Stimulated activated CD8-positive, alpha-beta memory T cell treated with anti-CD3 and anti-CD28 coated beads, Interleukin-12 subunit alpha, Interleukin-12 subunit beta, amount 100 ng/mL, for 24 hours (primary cell): ENCODE results near the gene FYB1.

Source experiments
- DNase-seq: peaks from one replicate; pipeline ENCODE4 v3.0.0-alpha.2; 2020; ENCODE audit errors: extremely low read depth

FYB1 gene

DNA sequence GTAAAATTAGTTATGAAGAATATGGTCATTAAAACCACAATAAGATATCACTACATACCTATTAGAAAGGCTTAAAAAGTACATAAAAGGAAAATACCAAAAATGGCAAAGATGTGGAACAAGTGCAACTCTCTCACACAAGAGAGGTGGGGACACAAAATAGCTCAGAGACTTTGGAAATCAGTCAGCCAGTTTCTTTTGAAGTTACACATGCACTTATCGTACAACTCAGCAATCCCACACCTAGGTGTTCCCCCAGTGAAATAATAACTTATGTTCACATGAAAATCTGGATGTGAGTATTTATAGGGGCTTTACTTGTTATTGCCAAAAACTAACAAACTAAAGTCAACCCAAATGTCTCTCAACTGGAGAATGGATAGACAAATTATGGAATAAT, 135.4 kb downstream of the FYB1 start:
- no peak for DNase-seq

DNA sequence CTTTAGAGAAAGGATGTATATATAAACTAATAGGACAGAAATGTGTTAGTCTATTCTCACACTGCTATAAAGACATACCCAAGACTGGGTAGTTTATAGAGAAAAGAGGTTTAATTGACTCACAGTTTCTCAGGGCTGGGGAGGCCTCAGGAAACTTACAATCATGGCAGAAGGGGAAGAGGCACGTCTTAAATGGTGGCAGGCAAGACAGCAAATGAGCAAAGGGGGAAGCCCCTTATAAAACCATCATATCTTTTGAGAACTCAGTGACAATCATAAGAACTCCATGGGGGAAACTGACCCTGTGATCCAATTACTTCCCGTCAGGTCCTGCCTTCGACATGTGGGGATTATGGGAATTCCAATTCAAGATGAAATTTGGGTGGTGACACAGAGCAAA, 136.4 kb downstream of the FYB1 start:
- DNase-seq = no peak

DNA sequence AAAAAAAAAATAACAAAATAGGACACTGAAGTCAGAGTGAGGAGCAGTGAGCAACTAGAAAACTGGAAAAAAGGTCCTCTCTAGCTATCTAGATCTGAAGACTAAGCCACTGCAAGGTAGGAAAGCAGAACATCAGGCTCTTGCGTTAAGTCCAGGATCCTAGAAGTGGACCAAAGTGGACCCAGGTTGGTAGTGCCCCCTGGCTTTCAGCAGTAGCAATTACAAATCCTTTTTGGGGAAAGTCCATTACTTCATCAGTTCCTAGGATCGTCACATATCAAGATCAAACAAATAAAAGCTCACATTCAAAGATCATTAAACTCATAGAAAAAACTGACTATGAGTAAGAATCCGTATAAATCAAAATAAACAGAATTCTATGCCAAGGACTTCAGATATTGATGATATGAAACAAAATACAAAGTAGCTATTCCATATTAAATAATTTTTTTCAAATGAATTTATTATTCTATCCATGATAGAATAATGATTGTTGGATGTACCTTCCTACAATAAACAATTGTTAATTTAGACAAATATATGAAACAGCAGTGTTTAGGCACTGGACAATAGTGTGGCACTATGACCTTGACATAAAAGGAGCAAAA, 138.7 kb downstream of the FYB1 start:
- no peak for DNase-seq

DNA sequence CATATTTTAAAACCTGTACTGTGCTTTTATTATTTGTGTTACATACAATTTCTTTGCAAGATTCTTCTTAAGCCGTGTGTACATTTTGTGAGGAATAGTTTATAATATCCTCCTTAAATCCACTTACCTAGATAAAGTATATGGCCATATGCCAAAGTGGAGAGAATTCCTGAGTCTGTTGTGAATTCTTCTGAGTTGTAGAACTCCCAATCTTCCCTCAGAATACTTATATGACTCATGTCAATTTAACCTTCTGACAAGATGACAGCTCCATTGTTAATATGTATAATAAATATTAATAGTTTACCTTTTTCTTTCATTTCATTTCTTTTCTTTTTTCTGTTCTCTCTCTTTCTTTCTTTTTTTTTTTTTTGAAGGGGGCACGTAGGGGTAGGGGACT, 139.2 kb downstream of the FYB1 start:
- DNase-seq = no peak

DNA sequence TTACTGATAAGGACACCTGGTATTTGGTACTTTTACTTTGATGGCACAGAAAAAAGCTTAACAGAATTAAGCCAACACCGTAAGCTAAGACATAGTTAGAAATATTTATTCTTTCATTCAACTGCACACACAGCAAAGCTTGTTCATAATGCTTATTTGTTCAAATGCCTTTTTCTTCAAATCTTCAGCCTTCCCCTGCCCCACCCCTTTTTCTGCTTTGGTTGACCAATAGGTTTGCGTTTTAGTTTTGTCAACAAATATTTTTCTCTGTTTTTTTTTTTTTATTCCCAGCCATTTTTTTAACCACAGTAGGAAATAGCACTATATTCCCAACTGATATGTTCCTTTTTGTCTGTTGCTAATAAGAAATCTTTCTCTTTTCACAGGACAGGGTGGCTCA, 140.2 kb downstream of the FYB1 start:
- DNase-seq = no peak

DNA sequence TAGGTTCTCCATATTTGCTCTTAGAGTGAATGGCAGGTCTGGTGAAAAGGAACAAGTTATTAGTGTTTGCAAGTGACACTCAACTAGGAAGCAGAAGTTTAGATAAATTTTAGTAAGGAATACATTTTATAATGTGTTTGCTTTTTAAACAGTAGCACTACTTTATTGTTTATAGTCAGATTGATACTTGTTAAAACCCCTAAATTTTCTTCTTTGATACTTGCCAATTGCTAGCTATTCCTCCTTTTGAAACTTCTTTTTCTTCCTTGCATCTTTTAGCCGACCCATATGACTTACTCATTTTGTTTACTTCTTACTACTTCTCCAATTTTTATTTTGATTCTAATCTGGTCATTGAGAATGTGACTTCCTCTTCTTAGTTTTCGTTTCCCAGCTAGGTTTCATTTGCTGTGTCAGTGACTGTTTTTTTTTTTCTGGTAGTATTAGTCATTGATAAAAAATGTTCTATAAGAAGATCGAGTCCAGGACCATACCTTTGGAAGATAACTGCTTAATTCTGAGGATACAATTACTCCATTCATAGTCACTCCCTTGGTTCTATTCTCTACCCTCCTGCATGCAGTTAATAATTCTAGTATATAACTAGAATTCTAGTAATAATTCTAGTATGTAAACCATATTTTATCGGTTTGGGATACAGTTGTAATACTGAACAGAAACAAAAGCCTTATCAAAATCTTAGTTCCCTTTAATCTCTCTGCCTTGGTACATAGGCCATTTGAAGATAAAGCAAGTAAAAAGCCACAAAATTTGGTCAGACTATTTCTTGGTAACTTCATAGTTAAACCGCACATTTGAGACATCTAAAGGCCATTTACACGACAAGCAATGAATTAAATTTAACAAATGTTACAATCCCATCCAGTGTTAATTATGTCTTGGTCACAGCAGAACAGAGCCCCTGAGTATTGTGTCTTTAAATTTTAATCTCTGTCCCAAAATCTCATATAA, 142.3 kb downstream of the FYB1 start:
- DNase-seq = no peak

DNA sequence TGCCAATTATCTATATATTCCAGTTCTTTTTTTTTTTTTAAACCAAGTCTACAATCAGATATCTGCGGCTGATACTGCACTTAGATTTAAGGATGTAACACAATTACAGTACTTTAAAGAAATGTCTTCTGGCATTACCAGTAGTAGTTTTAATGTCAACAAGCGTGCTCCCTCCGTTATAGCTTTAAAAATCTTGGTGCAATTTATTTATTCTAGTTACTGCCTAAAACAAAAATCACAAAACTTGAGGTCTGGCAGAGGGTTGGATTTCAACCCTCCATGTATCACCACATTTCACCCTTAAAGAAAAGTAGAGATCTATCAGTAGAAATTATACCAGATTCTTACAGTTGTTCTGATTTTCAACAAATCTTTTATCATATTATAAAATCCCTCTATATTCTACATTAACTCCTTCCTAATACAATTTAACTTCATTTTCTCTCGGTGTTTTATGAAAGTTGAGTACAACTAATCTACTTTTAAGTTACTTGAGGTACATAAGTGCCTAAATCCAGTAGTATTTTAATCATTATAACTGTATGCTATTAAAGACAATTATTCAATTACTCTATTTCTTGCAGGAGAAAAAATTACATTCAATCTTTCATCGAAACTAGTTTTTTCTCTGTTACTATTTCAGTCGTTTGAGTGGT, 143.1 kb downstream of the FYB1 start:
- no peak for DNase-seq

DNA sequence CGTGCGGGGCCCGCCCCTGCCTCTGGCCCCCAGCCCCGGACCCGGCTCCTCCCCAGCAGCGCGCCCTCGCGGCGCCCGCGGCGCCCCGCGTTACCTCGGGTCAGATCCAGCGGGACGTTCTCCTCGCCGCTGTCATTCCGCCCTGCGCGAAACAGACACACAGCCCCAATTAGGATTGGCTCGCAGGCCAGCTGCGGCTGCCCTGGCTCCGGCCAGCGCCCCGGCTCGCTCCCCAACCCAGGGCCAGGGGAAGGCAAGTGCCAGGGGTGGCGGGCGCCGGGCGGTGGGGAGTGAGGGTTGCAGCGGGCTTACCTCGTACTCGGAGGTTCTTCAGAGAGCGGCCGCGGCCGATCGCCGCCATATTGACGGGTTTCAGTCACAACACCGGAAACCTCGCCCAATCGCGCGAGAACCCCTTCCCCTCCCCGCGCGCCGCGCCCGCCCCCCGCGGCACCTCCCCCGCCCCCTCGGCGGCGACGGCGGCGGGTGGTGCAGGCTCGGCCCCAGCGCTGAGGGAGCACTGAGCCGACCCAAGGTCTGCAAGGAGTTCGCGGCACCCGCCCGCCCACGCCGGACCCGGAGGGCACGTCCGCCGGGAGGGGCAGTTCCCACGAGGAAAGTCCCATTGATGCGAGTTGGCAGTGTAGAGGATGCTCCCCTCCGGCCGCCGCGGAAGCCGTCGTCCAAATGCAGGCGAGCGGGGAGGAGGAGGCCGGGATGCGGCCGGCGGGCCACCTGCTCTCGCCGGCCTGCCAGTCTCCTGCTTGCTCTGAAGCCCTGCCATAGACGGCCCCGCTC, 145.1 kb downstream of the FYB1 start, which contains the start of gene RICTOR:
TSS of gene RICTOR (minus strand) at position 383 of the 798 bp plus-strand sequence. CDS start at position 361, 22 bp downstream.
- DNase-seq = peak; percentile 80

DNA sequence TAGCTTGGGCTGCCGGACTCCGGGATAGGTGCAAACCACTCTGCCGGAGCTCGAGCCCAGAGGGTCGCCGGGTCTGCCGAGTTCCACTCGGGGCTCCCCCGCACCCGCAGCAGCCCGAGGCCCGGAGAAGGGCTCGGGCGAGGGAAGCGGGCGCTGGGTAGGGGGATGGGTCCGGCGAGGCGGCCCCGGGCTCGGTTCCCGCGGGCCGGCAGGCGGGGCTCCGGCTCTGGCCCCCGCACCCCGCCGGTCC, 145.7 kb downstream of the FYB1 start:
- no peak for DNase-seq

DNA sequence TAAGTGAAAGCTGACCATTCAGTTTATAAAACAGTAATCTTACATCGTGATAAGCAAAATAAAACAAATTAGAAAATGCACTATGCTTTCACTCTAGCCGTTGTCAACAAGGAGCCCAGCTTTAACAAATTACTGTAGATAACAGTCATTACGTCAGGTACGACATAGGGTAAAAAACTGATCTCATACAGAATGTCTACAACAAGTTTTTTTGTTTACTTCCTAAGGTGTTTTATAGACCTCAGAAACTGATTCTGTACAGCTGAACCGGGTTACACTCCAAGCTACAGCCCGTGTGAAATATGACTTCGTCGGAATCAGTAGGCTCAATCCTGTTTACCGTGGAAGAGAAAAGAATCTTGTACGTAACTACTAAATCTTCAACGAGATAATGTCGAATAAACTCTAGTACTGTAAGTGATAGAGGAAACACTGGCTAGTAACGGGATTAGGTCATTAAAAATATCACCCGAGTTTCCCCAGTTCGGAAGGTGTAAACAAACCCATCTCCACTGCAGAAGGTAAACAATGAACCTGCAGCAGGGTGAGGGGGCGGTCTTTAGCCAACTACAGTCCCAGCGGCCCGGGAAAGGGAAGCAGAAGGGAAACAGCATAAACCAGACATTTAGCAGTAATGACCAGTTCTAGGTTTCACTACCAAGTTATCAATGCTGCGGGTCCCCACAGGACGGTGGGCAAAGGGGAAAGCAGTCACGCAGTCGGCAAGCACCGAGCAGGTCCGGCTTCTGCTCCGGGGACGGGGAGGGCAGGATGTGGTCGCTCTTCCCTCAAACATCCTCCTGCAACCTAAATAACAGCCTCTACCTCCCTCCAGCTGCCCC, 146.2 kb downstream of the FYB1 start:
- DNase-seq = peak; percentile 11

DNA sequence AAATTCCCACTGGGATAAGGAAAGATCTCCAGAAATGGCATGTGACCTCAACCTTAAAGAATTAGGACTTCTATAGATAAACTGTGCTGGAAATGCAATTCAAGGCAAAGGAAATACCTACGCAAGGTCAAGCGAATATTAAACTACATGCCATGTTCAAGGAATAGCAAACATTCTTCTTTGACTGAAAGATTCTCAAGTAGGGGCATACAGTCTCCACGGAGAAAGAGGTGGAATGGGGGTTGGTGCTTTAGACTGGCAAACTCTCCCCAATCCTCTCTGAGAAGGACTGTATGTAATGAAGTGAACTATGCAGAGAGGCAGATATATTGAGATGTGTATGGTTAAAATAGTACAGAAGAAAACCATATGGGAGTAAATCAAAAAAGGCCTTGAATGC, 151.3 kb downstream of the FYB1 start:
- no peak for DNase-seq

DNA sequence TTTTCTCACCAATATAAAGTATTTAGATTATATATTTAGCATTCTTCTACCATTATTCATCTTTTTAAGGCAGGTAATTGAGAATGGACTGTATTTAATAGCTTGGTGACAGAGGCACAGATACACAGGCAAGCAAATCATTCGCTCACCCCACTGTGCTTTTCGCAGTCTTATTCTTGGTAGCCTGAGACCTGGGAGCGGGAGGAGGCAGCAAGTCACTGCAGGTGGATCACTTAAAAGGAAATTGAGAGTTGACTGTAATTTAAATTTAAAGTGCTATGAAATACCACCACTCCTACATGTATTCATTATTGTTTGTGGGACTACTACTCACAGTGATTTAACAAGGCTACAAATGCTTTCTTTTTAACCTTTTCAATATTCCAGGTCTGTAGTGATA, 154.9 kb downstream of the FYB1 start:
- DNase-seq = no peak

DNA sequence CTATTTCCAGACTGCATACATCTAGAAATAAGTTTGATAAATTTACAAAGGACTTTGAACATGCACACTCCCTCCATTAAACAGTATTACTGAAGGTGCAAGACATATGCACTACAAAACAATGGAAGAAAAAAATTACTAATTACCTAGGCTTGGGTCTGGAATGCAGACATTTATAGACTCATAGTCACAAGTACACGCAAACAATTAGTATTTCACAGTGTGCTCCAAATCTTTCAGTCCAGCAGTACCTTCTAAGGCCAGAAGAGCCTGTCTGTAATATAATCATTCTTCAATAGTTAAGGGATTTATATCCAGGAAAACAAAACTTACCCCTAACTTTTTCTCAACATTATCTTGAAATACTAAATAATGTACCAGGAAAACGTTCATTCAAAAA, 156.3 kb downstream of the FYB1 start:
- no peak for DNase-seq

DNA sequence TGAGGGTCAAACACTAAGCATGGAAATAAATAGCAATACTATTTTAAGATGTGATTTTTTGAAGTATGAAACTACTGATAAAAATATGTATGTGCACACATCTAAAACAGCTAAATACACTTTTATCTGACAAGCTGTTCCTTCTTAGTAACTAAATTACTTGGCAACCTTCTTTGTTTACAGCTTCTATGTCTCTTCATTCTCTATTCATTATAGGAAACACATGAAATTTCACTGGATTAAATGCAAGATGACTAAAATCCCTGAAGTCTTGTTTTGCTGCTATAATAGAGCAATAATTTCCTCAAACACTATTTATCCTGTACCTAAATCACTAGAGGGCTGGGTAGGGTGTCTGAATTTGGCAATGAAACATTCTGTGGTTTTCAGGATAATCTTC, 156.8 kb downstream of the FYB1 start:
- DNase-seq = no peak

DNA sequence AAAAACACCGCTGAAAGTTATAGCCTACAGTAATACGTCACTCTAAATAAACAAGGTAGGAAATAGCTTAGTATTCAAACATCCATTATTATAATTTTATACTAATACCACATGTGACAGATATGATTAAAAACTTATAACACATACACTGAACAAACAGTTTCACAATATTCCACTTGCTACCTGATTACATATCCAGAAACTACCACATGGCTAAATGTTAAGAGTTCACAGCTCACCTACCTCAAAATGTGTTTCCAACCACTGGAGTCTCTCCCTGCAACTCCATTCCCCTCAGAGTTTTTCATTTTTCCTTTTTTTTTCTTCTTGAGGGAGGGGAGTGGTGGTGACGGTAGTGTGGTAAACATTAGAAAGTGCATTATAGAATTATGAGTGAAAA, 157.3 kb downstream of the FYB1 start:
- no peak for DNase-seq

DNA sequence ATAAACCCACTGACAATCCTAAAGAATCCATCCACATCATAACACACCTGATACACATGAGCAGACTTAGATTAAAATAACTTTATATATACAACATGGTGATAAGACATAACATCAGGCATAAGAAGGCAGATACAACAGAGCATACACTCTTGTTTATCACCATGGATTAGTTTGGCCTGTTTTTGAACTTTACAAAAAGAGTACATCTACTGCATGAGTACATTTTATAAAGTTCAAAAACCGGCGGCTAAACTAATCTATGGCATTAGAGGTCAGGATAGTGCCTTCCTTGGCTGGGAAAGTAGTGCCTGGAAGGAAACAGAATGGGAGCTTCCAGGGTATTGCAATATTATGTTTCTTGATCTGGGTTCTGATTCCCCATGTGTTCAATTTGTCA, 160.3 kb downstream of the FYB1 start:
- no peak for DNase-seq

DNA sequence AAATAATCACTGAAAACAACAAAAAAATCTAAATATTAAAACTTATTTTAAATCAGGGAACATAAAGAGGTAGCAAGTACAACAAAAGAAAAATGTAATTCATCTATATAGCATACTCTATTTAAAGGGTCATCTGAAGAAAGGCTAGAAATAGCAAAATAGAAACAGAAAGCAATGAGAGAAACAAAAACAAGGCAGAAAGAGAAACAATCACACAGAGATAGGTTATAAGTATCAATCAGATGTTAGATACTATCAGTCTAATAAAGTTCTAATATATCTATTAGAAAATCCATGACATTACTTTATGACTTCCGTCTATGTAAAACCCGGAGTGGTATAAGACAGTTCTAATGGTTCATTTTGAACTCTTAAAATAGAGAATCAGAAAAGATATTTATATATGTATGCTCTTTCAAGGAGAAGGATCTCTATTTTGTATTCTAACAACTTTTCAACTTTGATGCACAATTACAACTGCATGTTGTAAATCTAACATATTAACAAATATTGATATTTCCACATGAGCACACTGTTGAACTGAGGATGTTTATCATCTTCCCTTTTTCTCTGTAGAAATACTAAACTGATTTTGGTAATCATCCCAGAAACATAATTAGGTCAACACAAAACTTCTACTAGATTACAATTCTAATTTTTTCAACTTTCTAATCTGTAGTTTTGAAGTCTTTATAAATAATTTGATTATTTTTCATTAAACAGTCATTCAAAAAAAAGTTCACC, 161.0 kb downstream of the FYB1 start:
- DNase-seq = no peak

DNA sequence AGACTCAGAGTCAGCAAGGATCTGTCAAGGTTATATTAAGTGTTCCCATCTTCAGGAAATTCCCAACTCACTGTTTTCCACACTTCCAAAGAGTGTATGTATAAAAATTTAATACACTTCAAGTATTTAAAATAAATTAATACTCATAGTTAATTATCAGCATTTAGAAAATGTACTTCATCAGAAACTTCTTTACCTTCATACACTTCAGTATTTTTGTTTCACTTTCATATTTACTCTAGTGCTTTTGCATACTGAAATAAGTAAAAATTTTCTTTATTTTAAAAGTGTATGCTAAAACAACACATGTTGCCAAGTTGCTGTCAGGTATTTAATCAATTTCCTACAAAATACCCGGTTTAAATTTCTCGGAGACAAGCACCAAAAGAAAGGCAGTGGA, 161.6 kb downstream of the FYB1 start:
- no peak for DNase-seq

DNA sequence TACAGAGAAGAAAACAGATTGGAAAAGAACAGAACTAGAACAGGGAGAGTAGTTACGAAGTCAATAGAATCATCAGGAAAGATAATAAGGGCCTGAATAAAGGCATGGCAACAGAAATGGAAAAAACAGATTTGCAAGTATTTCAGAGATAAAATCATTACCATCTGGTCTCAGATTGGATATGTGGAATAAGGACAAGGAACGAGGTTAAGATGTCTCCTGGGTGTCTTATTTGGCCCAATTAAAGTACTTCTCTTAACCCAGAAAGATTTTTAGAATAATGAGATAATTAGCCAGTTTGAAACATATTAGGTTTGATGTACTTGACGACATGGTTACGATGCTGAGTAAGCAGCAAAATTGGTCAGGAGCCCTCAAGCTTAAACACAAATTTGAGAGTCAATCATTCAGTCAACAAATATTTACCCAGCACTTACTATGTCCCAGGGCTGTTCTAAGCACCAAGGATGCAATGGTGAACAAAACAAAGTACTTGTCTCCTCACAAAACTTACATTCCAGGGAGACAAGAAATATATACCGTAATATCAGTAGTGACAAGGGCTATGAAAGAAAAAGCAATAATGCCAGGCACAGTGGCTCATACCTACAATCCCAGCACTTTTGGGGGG, 163.5 kb downstream of the FYB1 start:
- DNase-seq = no peak
